ENCODE results near the gene INSRR. TPM values are rescaled to one million over a fixed set of nuclear protein-coding genes. Genes with fewer than 3 reads are reported as not detected.

Gene INSRR
- total RNA-seq, 1 donor from 2014 or later: 1.7 TPM

DNA sequence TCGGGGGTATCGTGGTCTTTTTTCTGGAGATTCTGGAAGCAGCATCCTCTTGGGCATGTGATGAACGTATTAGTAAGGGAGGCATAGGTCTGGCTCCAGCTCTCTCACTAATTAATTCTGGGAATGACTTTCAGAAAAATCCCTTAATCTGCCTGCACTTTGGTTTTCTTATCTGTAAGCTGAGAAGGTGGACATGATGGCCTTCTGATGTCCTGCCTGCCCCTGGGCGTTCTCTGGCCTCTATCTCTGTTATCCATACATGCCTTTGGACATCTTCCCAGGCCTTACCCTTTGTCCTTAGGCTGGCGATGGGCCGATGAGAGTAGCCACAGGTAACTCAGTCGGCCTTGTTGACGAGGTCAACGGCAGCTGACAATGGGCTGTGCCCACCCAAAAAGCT is 10.5 kb upstream of the INSRR start:
- Mint-ChIP-seq H3K27me3 (peaks cover 40% of the 10 kb centered on the region), H3K36me3 (no peaks in the 10 kb centered on the region), H3K9me3 (no peaks in the 10 kb centered on the region), H3K4me1 (ENCODE audit: unreplicated experiment) (peaks cover 33% of the 10 kb centered on the region), H3K27ac (no peak overlapping the region), H3K4me3 (no peak overlapping the region)
- DNase-seq (ENCODE audit: extremely low spot score, unreplicated experiment): no peak
- TF ChIP-seq, protein P1, sequence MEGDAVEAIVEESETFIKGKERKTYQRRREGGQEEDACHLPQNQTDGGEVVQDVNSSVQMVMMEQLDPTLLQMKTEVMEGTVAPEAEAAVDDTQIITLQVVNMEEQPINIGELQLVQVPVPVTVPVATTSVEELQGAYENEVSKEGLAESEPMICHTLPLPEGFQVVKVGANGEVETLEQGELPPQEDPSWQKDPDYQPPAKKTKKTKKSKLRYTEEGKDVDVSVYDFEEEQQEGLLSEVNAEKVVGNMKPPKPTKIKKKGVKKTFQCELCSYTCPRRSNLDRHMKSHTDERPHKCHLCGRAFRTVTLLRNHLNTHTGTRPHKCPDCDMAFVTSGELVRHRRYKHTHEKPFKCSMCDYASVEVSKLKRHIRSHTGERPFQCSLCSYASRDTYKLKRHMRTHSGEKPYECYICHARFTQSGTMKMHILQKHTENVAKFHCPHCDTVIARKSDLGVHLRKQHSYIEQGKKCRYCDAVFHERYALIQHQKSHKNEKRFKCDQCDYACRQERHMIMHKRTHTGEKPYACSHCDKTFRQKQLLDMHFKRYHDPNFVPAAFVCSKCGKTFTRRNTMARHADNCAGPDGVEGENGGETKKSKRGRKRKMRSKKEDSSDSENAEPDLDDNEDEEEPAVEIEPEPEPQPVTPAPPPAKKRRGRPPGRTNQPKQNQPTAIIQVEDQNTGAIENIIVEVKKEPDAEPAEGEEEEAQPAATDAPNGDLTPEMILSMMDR (conservative IDR thresholded peaks at IDR 0.05): no peak

DNA sequence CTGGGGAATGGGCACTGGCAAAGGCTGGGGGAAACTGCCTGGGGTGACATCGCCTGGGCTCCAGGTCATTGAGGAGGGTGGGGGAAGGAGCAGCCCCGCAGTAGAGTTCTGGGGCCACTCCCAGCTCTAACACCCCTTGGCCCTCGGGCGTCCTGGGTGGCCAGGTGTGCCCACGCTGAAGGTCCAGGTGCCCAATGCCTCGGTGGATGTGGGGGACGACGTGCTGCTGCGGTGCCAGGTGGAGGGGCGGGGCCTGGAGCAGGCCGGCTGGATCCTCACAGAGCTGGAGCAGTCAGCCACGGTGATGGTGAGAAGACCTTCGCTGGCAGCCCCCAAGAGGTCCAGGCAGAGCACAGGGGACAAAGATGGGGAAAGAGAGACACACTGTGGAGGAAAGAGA is 9.4 kb upstream of the INSRR start:
- TF ChIP-seq, protein P1 (conservative IDR thresholded peaks at IDR 0.05): no peak
- DNase-seq (ENCODE audit: extremely low spot score, unreplicated experiment): no peak
- Mint-ChIP-seq H3K4me1 (ENCODE audit: unreplicated experiment) (peaks cover 37% of the 10 kb centered on the region), H3K27ac (no peak overlapping the region), H3K4me3 (no peak overlapping the region), H3K9me3 (no peaks in the 10 kb centered on the region), H3K27me3 (peaks cover 45% of the 10 kb centered on the region), H3K36me3 (no peaks in the 10 kb centered on the region)

DNA sequence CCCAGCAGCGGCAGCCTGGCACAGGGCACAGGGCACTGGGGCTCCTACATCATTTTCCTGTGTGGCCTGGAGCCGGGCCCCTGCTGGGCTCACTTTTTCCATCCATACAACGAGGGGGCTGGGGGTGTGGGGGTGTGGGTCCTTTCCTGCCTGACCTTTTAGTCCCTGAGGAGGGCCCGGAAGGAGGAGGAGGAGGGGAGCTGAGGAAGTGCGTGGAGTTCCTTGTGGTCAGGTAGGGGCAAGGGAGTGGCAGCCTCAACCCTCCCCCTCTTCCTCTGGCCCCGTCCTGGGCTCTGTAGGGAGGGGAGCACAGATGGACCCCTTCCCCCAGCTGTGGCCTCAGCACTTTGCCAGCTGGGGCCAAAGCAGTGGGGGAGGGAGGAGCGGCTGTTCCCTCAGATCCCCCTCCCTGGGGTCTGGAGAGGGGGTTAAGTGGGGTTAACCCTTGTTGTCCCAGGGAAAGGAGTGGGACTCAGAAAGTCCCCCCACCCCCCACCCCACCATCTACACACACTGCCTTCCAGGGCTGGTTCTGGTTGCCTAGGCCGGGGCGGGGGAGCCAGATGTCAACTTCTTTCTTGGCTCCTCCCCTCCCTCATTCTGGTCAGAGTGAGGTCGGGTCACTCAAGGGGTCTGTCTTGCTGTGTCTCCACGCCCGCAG is 7.5 kb upstream of the INSRR start:
- peak overlapping the region; percentile 39 for H3K4me3 Mint-ChIP-seq
- H3K4me1 Mint-ChIP-seq (ENCODE audit: unreplicated experiment): peaks cover 46% of the 10 kb centered on the region
- no peak for DNase-seq (ENCODE audit: extremely low spot score, unreplicated experiment)
- TF ChIP-seq, protein P1 (conservative IDR thresholded peaks at IDR 0.05): no peak
- no peaks in the 10 kb centered on the region for H3K9me3 Mint-ChIP-seq
- no peak overlapping the region for H3K27ac Mint-ChIP-seq
- H3K36me3 Mint-ChIP-seq: no peaks in the 10 kb centered on the region
- H3K27me3 Mint-ChIP-seq: peaks cover 58% of the 10 kb centered on the region

DNA sequence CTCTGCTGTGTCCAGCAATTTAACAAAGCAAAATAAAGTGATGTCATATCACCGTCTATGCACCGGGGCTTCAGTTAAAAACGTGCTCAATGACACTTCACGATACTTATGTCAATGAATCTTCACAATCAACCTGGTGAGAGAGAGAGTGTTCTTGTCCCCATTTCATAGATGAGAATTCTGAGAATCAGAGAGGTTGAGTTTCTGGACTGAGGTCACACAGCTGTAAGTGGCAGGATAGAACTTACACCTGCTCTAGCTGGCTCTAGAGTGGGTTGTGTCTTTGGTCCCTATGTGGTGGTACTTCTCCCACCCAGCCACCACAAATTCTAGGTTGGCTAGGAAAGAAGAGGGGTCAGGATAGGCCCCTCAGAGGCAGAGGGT is 6.9 kb upstream of the INSRR start:
- H3K27ac Mint-ChIP-seq: no peak overlapping the region
- H3K9me3 Mint-ChIP-seq: no peaks in the 10 kb centered on the region
- TF ChIP-seq, protein P1 (conservative IDR thresholded peaks at IDR 0.05): no peak
- peak overlapping the region; percentile 11 for H3K4me3 Mint-ChIP-seq
- H3K27me3 Mint-ChIP-seq: peaks cover 58% of the 10 kb centered on the region
- H3K36me3 Mint-ChIP-seq: no peaks in the 10 kb centered on the region
- H3K4me1 Mint-ChIP-seq (ENCODE audit: unreplicated experiment): peaks cover 43% of the 10 kb centered on the region
- no peak for DNase-seq (ENCODE audit: extremely low spot score, unreplicated experiment)

DNA sequence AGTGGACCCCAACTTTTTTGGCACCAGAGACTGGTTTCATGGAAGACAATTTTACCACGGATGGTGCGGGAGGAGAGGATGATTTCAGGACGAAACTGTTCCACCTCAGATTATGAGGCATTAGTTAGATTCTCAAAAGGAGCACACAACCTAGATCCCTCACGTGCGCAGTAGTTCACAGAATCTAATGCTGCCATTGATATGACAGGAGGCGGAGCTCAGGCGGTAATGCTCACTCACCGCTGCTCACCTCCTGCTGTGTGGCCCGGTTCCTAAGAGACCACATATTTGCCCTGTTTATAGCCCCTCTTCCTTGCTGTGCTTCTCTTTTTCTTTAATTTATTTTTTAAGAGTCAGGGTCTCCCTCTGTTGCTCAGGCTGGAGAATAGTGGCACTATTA is 6.3 kb upstream of the INSRR start:
- H3K36me3 Mint-ChIP-seq: no peaks in the 10 kb centered on the region
- H3K9me3 Mint-ChIP-seq: no peaks in the 10 kb centered on the region
- peaks cover 58% of the 10 kb centered on the region for H3K27me3 Mint-ChIP-seq
- no peak overlapping the region for H3K4me3 Mint-ChIP-seq
- no peak for DNase-seq (ENCODE audit: extremely low spot score, unreplicated experiment)
- H3K4me1 Mint-ChIP-seq (ENCODE audit: unreplicated experiment): peaks cover 40% of the 10 kb centered on the region
- no peak overlapping the region for H3K27ac Mint-ChIP-seq
- TF ChIP-seq, protein P1 (conservative IDR thresholded peaks at IDR 0.05): no peak

Data from type B pancreatic cell (in vitro differentiated cells).